ENCODE results near the gene PDLIM5. TPM values are rescaled to one million over a fixed set of nuclear protein-coding genes. Genes with fewer than 3 reads are reported as not detected.

PDLIM5 gene
- total and polyA plus RNA-seq, 2 of the 8 experiments (the other 6 are each of a cell fraction or from before 2014, with no cell fraction given): 37.3 to 62.1 TPM

DNA sequence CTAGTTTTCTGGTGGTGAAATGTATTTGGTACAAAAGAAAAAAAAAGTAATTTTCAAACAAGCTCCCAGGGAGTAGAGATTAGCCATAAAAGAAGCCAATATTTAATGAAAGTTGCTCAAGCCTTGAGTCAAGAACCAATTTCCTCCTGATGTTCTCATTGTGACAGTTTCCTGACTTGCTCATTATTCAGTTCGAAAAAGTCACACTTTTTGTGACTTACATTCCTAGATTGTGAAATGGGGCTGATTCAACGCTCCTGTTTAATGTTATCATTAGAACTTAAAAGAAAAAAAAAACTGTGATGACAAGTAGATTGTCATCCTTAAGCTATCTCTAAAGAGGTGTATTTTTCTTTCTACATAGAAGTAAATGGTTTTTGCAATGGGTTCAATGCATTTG lies 183.4 kb downstream of the PDLIM5 start:
- Histone ChIP-seq H2BK12ac (ENCODE audit: low read depth, low read length) (no peak overlapping the region), H3K23me2 (ENCODE audit: low read depth, low read length) (no peaks in the 10 kb centered on the region), H3K4me1 (replicated peaks in 1 of 4; ENCODE audit: control insufficient read depth in 3 of 4, insufficient read depth in 4 of 4, low read length in 3 of 4) (no peaks in the 10 kb centered on the region), H4K20me1 (replicated peaks in 1 of 2; ENCODE audit: control insufficient read depth in 1 of 2, insufficient read depth in 2 of 2, low read length in 2 of 2) (no peaks in the 10 kb centered on the region), H2BK120ac (replicated peaks; ENCODE audit: low read depth, low read length) (no peak overlapping the region), H3K79me1 (ENCODE audit: low read depth, low read length) (no peaks in the 10 kb centered on the region; the same call in 1 of the 2 replicates), H3K79me2 (ENCODE audit: control insufficient read depth in 1 of 2, insufficient read depth in 2 of 2, low read length in 2 of 2) (no peaks in the 10 kb centered on the region), H2BK20ac (ENCODE audit: low read length) (no peak overlapping the region), H3K14ac (ENCODE audit: insufficient read length) (no peak overlapping the region), H3K9ac (replicated peaks in 1 of 4; ENCODE audit: extremely low read depth in 1 of 4, low read depth in 3 of 4, low read length in 3 of 4) (no peak overlapping the region), H3K27ac (ENCODE audit: low read depth, low read length) (no peak overlapping the region), H2AK5ac (ENCODE audit: low read depth, low read length) (no peak overlapping the region), H2AFZ (ENCODE audit: low read length) (no peak overlapping the region), H3K4me3 (ENCODE audit: extremely low read depth in 1 of 4, insufficient read depth in 2 of 4, low read depth in 3 of 4, low read length in 4 of 4) (no peak overlapping the region), H3K23ac (ENCODE audit: insufficient read length) (no peak overlapping the region), H4K91ac (replicated peaks; ENCODE audit: insufficient read length, low read length) (no peak overlapping the region), H2BK15ac (ENCODE audit: low read length) (no peak overlapping the region), H2BK5ac (ENCODE audit: low read depth, low read length) (no peak overlapping the region), H3K4ac (replicated peaks; ENCODE audit: insufficient read length, low read depth, low read length) (no peak overlapping the region), H3K56ac (replicated peaks; ENCODE audit: insufficient read length, low read depth, low read length) (no peak overlapping the region), H4K5ac (ENCODE audit: insufficient read length, low read depth, low read length) (no peak overlapping the region), H3K27me3 (replicated peaks in 1 of 4; ENCODE audit: control insufficient read depth in 3 of 4, extremely low read depth in 1 of 4, insufficient read depth in 3 of 4, low read length in 3 of 4) (no peaks in the 10 kb centered on the region), H3K4me2 (ENCODE audit: insufficient read depth in 1 of 2, low read depth in 2 of 2, low read length in 2 of 2) (no peak overlapping the region), H4K8ac (ENCODE audit: extremely low read depth, insufficient read depth, low read length) (no peak overlapping the region), H3K18ac (ENCODE audit: extremely low read depth, low read length) (no peak overlapping the region), H3K9me3 (ENCODE audit: insufficient read depth in 2 of 2, low read depth in 1 of 2, low read length in 1 of 2) (no peaks in the 10 kb centered on the region), H3K36me3 (ENCODE audit: control insufficient read depth in 2 of 4, insufficient read depth in 4 of 4, low read length in 3 of 4) (no peaks in the 10 kb centered on the region)
- CTCF ChIA-PET (ENCODE audit: partially characterized antibody): interaction anchor here (1.2 to 1.7 kb wide), 2 partner anchors 14 to 15 kb away, joined by 3 to 4 read pairs; no protein-coding TSS in a partner anchor
- POLR2A ChIA-PET (ENCODE audit: partially characterized antibody): no interaction called here
- WGBS, 2 experiments (ENCODE audit: extremely low coverage in 1 of 2, insufficient coverage in 1 of 2, insufficient read length in 1 of 2, insufficient replicate concordance in 2 of 2, low coverage in 1 of 2, low lambda C conversion rate in 2 of 2, missing lambda C conversion rate in 1 of 2): 86% methylated on average over 2 of the region's 2 CpGs; no CpG with 5 or more reads in 1 of the 2 experiments
- DNase-seq (ENCODE audit: low read depth in 1 of 2, low spot score in 2 of 2) (no peak), FAIRE-seq (no peak)
- TF ChIP-seq TAF7 (optimal IDR thresholded peaks at IDR 0.05; ENCODE audit: borderline replicate concordance, low read depth, low read length): no peak
- TF ChIP-seq ATF3 (IDR thresholded peaks at IDR 0.05; ENCODE audit: insufficient read depth, low read depth, low read length): no peak
- TF ChIP-seq ASH2L (IDR thresholded peaks at IDR 0.05; ENCODE audit: low read length): no peak
- no peak for TF ChIP-seq JUN (IDR thresholded peaks at IDR 0.05; ENCODE audit: low read depth, low read length)
- no peak for TF ChIP-seq RBBP5 (IDR thresholded peaks at IDR 0.05; ENCODE audit: borderline replicate concordance, low read depth, low read length)
- TF ChIP-seq TEAD4 (IDR thresholded peaks at IDR 0.05; ENCODE audit: low read depth, low read length): no peak
- no peak for TF ChIP-seq RNF2 (IDR thresholded peaks at IDR 0.05; ENCODE audit: borderline replicate concordance, low read depth, low read length, missing control alignments, poor library complexity, severe bottlenecking)
- no peak for TF ChIP-seq POLR2AphosphoS5 (IDR thresholded peaks at IDR 0.05; ENCODE audit: low read depth, low read length)

All from H1 (cell line).